GM15510 (cell line): ENCODE results near the gene PKNOX2.

Experiments used
- POLR2A ChIP-seq: IDR thresholded peaks from 3 replicates; pipeline ENCODE4 v1.6.1; 2011; ENCODE audit warnings: borderline replicate concordance; ENCODE audit not compliant: insufficient read length; ENCODE audit errors: extremely low read depth

Gene PKNOX2

GRCh38 chr11:125381499-125382044 lies 217.0 kb downstream of the PKNOX2 start:
- TF ChIP-seq POLR2A, result no peak

- no peak for TF ChIP-seq POLR2A
Measured at GRCh38 chr11:125382314-125382791, 217.8 kb downstream of the PKNOX2 start.

GRCh38 chr11:125382822-125383221 lies 218.3 kb downstream of the PKNOX2 start:
- no peak for TF ChIP-seq POLR2A

GRCh38 chr11:125384825-125385224 lies 220.3 kb downstream of the PKNOX2 start:
- no peak for TF ChIP-seq POLR2A

- TF ChIP-seq POLR2A, result no peak
Measured at GRCh38 chr11:125387901-125388300, 223.3 kb downstream of the PKNOX2 start.

GRCh38 chr11:125388611-125389010 lies 224.1 kb downstream of the PKNOX2 start:
- no peak for TF ChIP-seq POLR2A

GRCh38 chr11:125389339-125390166 lies 225.0 kb downstream of the PKNOX2 start:
- TF ChIP-seq POLR2A, result no peak

- TF ChIP-seq POLR2A, result no peak
Measured at GRCh38 chr11:125390946-125391345, 226.4 kb downstream of the PKNOX2 start.

GRCh38 chr11:125393331-125393730 lies 228.8 kb downstream of the PKNOX2 start:
- no peak for TF ChIP-seq POLR2A

DNA sequence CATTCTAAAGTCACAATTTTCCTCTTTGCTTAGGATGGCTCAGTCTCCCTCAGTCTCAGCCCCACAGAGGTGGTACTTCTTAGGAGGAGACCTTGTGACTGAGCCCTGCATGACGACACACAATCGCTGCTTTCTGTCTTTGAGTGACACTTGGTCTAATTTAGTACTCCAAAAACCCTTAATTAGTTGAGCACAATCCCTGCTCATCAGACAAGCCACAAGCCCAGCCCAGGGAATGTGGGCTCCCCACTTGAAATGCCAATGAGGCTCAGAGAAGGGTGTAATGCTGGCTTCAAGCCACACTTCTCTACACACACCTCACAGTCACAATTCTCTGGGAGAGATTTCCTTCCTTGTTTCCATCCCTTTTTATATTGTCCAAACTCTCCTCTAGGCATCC lies 229.7 kb downstream of the PKNOX2 start:
- TF ChIP-seq POLR2A, result no peak

DNA sequence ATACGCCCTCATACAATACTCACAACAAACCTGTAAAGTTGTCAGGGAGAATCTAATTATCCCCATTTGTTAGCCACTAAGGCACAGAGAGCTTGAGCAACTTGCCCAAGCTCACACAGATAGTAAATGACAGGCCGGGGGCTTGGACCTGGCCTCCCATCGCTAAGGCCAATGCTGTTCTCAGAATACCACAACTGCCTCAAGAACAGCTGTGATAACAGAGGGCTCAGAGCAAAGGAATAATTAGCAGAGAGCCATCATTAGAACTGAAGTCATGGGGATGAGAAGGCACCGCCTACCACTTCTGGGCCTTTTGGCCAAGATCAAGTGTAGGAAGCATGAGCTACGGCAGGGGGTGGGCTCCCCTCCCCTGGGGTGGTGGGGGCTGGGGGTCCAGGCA lies 232.9 kb downstream of the PKNOX2 start:
- TF ChIP-seq POLR2A, result no peak

DNA sequence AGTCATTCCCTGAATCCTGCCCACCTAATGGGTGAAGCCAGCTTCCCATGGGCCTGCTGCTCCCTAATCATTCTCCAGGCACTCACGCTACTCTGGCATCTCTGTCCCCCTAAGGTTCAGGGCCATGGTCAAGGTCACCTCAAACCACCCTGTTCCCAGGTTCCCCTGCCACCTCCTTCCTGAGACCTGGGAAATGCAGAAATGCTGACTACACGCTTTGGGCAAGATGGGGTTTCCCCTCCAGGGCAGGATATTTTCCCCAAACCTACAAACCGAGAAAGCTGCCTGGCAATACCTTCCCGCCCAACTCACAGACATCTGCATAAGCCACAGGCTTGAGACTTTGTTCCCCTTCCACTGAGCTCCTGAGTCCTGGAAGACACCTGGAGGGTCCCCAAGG lies 233.9 kb downstream of the PKNOX2 start:
- TF ChIP-seq POLR2A, result no peak

DNA sequence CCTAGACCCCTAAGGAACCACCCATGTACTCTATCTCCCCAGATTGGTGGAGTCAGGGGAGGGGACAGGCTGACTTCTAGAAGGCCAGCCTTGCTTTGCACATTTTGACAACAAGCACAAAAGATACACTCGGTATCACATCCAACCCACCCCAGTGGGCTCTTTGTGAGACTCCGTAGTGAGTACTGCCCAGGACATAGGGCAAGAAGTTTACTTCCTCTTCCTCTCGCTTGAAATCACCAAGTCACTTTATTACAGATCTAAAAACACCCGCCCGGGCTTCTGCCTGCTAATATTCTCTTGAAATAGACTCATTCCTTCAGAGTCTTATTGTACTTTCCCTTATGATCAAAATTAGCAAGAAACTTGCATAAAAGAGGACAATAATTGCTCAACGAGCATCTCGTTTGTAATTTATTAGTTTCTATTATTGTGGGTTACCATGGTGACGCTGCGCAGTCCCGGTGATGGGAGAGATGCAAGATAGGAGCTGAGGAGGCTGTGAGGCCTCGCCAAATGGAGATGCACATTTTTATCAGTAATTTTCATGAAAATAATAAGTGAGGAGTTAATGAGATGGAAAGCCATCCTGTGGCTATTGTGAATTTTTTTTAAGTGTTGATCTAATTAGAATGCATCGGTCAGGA lies 234.6 kb downstream of the PKNOX2 start:
- TF ChIP-seq POLR2A, result no peak

DNA sequence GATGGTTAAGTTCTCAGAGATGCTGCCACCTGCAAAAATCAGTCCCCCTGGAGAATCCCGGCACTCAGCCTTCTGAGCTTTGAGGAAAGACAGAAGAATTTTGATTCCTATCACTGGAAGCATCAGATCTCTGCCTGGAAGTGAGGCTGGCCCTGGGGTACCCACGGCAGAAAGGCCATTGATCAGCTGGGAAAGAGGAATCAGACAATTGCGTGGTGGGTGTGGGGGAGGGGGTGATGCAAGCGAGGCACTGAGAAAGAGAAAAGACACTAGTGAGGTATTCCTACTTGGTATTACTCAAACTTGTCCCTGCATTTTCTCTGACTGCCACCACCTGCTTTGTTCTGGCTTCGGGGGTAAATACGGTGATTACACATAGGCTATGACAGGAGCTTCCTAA lies 235.4 kb downstream of the PKNOX2 start:
- no peak for TF ChIP-seq POLR2A

DNA sequence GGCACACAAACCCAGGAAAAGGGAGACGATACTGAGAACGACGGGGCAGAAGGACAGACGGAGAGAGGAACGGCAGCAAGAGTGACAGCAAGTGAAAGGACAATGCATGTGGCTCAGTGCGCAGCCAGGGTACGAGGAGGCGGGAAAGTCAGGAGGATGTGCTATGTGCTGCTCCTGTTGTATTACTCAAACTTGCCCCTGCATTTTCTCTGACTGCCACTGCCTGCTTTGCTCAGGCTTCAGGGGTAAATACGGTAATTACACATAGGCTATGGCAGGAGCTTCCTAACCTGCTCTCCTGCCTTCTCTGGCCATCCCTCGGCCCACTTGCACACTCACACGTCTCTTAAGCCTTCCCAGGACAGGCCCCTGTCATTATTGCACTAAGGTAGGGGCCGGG lies 236.7 kb downstream of the PKNOX2 start:
- TF ChIP-seq POLR2A, result no peak

GRCh38 chr11:125401746-125402145 lies 237.2 kb downstream of the PKNOX2 start:
- no peak for TF ChIP-seq POLR2A
